SU-DHL-6 (cell line): ENCODE data around the gene BPIFB6.

Experiments used
- H2AFZ ChIP-seq: fragments of 200-600 bp; sonication (generic); 2 replicates; pipeline ENCODE4 v1.6.1; 2014; ENCODE audit warnings: low read depth, mild to moderate bottlenecking, moderate library complexity, mixed read lengths, antibody characterized with exemption, low read length; ENCODE audit not compliant: severe bottlenecking
- H3F3A ChIP-seq: fragments of 200-600 bp; shearing (Covaris generic); 2 replicates; pipeline ENCODE4 v1.6.0; 2016; ENCODE audit warnings: antibody characterized with exemption, mild to moderate bottlenecking; ENCODE audit not compliant: insufficient read depth
- H3K27ac ChIP-seq: fragments of 200-600 bp; sonication (generic); 2 replicates; pipeline ENCODE4 v1.5.1; 2016; ENCODE audit warnings: low read depth, mild to moderate bottlenecking, low read length, moderate library complexity, mixed read lengths
- H3K27me3 ChIP-seq: fragments of 200-600 bp; sonication (generic), shearing (Covaris generic); 2 replicates; pipeline ENCODE4 v1.6.0; 2014; ENCODE audit warnings: mild to moderate bottlenecking, low read length
- H3K36me3 ChIP-seq: fragments of 200-600 bp; sonication (generic); 2 replicates; pipeline ENCODE4 v1.6.1; 2014; ENCODE audit warnings: mild to moderate bottlenecking, low read length, mixed read lengths
- H3K4me2 ChIP-seq: fragments of 300-600, 200-600 bp; shearing (Covaris generic), sonication (generic); 2 replicates; pipeline ENCODE4 v1.6.0; 2014; ENCODE audit warnings: low read length, low read depth, mild to moderate bottlenecking; ENCODE audit not compliant: poor library complexity, severe bottlenecking
- H3K4me3 ChIP-seq: fragments of 200-600 bp; sonication (generic); 2 replicates; pipeline ENCODE4 v1.5.1; 2014; ENCODE audit warnings: antibody characterized with exemption, low read length, mild to moderate bottlenecking, mixed read lengths; ENCODE audit not compliant: insufficient read depth, poor library complexity, severe bottlenecking
- H3K79me2 ChIP-seq: fragments of 200-600 bp; sonication (generic); 2 replicates; pipeline ENCODE4 v1.6.1; 2014; ENCODE audit warnings: mild to moderate bottlenecking, low read length, moderate library complexity; ENCODE audit not compliant: insufficient read depth
- H3K9ac ChIP-seq: fragments of 200-600 bp; sonication (generic); 2 replicates; pipeline ENCODE4 v1.7.0; 2014; ENCODE audit warnings: mild to moderate bottlenecking, low read length
- H3K9me2 ChIP-seq: fragments of 200-600 bp; sonication (generic); replicated peaks from 2 replicates; pipeline ENCODE4 v1.6.1; 2014; ENCODE audit warnings: low read length; ENCODE audit not compliant: insufficient read depth
- H3K9me3 ChIP-seq: fragments of 200-600 bp; sonication (generic); 2 replicates; pipeline ENCODE4 v1.6.1; 2014; ENCODE audit warnings: low read length, mixed read lengths; ENCODE audit not compliant: insufficient read depth
- H4K20me1 ChIP-seq: fragments of 200-600 bp; sonication (generic); 2 replicates; pipeline ENCODE4 v1.6.1; 2014; ENCODE audit warnings: low read depth, mild to moderate bottlenecking, antibody characterized with exemption, low read length, moderate library complexity, mixed read lengths
- EZH2phosphoT487 ChIP-seq: fragments of 200-600 bp; sonication (generic), shearing (Covaris generic); conservative IDR thresholded peaks from 2 replicates; pipeline ENCODE4 v1.6.1; 2018; ENCODE audit warnings: mild to moderate bottlenecking, antibody characterized with exemption, low read length, moderate library complexity, mixed read lengths
- TF ChIP-seq, protein P1 (sequence below): fragments of 200-600 bp; sonication (generic); IDR thresholded peaks from one replicate; pipeline ENCODE4 v1.5.1; 2017; ENCODE audit warnings: antibody characterized with exemption, mild to moderate bottlenecking, low read length, moderate library complexity; ENCODE audit not compliant: insufficient read depth, poor library complexity, severe bottlenecking

Gene BPIFB6

DNA sequence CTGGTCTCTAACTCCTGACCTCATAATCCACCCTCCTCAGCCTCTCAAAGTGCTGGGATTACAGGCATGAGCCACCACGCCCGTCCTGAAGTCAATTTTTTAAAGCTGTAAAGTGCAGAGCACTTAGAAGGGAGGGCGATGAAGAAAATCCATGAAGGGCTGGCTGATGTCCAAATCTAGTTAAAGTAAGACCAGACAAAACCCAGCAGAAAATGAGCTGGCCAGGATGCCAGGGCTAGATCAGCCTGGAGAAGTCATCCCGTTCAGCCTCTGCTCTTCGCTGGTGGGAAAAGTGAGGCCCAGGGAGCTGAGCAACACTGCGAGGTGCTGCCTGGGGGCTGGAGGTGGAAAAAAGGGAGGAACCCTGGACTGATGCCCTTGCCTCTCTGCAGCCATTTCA is 51.1 kb downstream of the BPIFB6 start:
- no peak overlapping the region for H2AFZ ChIP-seq
- H4K20me1 ChIP-seq: no peaks in the 10 kb centered on the region
- H3K4me2 ChIP-seq: no peak overlapping the region
- H3F3A ChIP-seq: no peaks in the 10 kb centered on the region
- H3K9me2 ChIP-seq: no peaks in the 10 kb centered on the region
- no peaks in the 10 kb centered on the region for H3K27me3 ChIP-seq
- H3K9me3 ChIP-seq: no peaks in the 10 kb centered on the region
- TF ChIP-seq, protein P1, sequence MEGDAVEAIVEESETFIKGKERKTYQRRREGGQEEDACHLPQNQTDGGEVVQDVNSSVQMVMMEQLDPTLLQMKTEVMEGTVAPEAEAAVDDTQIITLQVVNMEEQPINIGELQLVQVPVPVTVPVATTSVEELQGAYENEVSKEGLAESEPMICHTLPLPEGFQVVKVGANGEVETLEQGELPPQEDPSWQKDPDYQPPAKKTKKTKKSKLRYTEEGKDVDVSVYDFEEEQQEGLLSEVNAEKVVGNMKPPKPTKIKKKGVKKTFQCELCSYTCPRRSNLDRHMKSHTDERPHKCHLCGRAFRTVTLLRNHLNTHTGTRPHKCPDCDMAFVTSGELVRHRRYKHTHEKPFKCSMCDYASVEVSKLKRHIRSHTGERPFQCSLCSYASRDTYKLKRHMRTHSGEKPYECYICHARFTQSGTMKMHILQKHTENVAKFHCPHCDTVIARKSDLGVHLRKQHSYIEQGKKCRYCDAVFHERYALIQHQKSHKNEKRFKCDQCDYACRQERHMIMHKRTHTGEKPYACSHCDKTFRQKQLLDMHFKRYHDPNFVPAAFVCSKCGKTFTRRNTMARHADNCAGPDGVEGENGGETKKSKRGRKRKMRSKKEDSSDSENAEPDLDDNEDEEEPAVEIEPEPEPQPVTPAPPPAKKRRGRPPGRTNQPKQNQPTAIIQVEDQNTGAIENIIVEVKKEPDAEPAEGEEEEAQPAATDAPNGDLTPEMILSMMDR: no peak
- TF ChIP-seq EZH2phosphoT487: no peak
- H3K27ac ChIP-seq: no peak overlapping the region
- H3K9ac ChIP-seq: no peak overlapping the region
- no peak overlapping the region for H3K4me3 ChIP-seq
- H3K36me3 ChIP-seq: no peaks in the 10 kb centered on the region
- no peaks in the 10 kb centered on the region for H3K79me2 ChIP-seq

GRCh38 chr20:33083544-33084340 is 52.3 kb downstream of the BPIFB6 start:
- no peak overlapping the region for H3K4me2 ChIP-seq
- H3K36me3 ChIP-seq: no peaks in the 10 kb centered on the region
- no peak overlapping the region for H3K27ac ChIP-seq
- no peaks in the 10 kb centered on the region for H3F3A ChIP-seq
- no peak for TF ChIP-seq EZH2phosphoT487
- TF ChIP-seq, protein P1: no peak
- H3K9ac ChIP-seq: no peak overlapping the region
- no peaks in the 10 kb centered on the region for H3K9me2 ChIP-seq
- H3K79me2 ChIP-seq: no peaks in the 10 kb centered on the region
- H4K20me1 ChIP-seq: no peaks in the 10 kb centered on the region
- no peaks in the 10 kb centered on the region for H3K9me3 ChIP-seq
- H3K4me3 ChIP-seq: no peak overlapping the region
- no peaks in the 10 kb centered on the region for H3K27me3 ChIP-seq
- H2AFZ ChIP-seq: no peak overlapping the region

GRCh38 chr20:33084722-33085121 is 53.3 kb downstream of the BPIFB6 start:
- H3K27ac ChIP-seq: no peak overlapping the region
- no peaks in the 10 kb centered on the region for H4K20me1 ChIP-seq
- TF ChIP-seq, protein P1: no peak
- TF ChIP-seq EZH2phosphoT487: no peak
- no peak overlapping the region for H3K9ac ChIP-seq
- no peaks in the 10 kb centered on the region for H3F3A ChIP-seq
- no peaks in the 10 kb centered on the region for H3K27me3 ChIP-seq
- H3K4me3 ChIP-seq: no peak overlapping the region
- H3K79me2 ChIP-seq: no peaks in the 10 kb centered on the region
- no peak overlapping the region for H2AFZ ChIP-seq
- H3K4me2 ChIP-seq: no peak overlapping the region
- H3K9me3 ChIP-seq: no peaks in the 10 kb centered on the region
- H3K9me2 ChIP-seq: no peaks in the 10 kb centered on the region
- H3K36me3 ChIP-seq: no peaks in the 10 kb centered on the region
